Neural cell (in vitro differentiated cells): Measurements from ENCODE around the gene COASY. TPM values are rescaled to one million over a fixed set of nuclear protein-coding genes. Genes with fewer than 3 reads are reported as not detected.

ENCODE experiments used
- H2AFZ ChIP-seq: fragments of 200-600, 300-800 bp; sonication (generic), shearing (Covaris generic); 2 replicates; pipeline ENCODE4 v1.6.0; 2014; ENCODE audit warnings: low read depth, mild to moderate bottlenecking, antibody characterized with exemption, low read length, moderate library complexity
- H3F3A ChIP-seq: fragments of 200-600 bp; shearing (Covaris generic); 2 replicates; pipeline ENCODE4 v1.6.1; 2016; ENCODE audit warnings: mild to moderate bottlenecking, moderate library complexity, mixed read lengths, antibody characterized with exemption, low read length; ENCODE audit not compliant: insufficient read depth, poor library complexity, severe bottlenecking
- H3K27ac ChIP-seq: fragments of 200-600, 300-800 bp; sonication (generic), shearing (Covaris generic); 2 replicates; pipeline ENCODE4 v1.5.1; 2014; ENCODE audit warnings: mild to moderate bottlenecking, low read length, moderate library complexity
- H3K27me3 ChIP-seq: fragments of 300-800, 200-600 bp; sonication (generic), shearing (Covaris generic); 2 replicates; pipeline ENCODE4 v1.6.0; 2014; ENCODE audit warnings: mild to moderate bottlenecking, low read depth, low read length, moderate library complexity; ENCODE audit not compliant: insufficient read depth
- H3K36me3 ChIP-seq: fragments of 300-800, 200-600 bp; sonication (generic), shearing (Covaris generic); 2 replicates; pipeline ENCODE4 v1.5.1; 2014; ENCODE audit warnings: mild to moderate bottlenecking, antibody characterized with exemption, low read length, moderate library complexity; ENCODE audit not compliant: insufficient read depth
- H3K4me2 ChIP-seq: fragments of 300-800, 200-600 bp; sonication (generic), shearing (Covaris generic); 2 replicates; pipeline ENCODE4 v1.6.0; 2014; ENCODE audit warnings: mild to moderate bottlenecking, low read length
- H3K4me3 ChIP-seq: fragments of 300-800, 200-600 bp; sonication (generic), shearing (Covaris generic); 2 replicates; pipeline ENCODE4 v1.5.1; 2014; ENCODE audit warnings: mild to moderate bottlenecking, low read length, moderate library complexity
- H3K79me2 ChIP-seq: fragments of 200-600 bp; shearing (Covaris generic); replicated peaks from 2 replicates; pipeline ENCODE4 v1.6.0; 2014; ENCODE audit warnings: mild to moderate bottlenecking, low read length, moderate library complexity; ENCODE audit not compliant: insufficient read depth
- H3K9ac ChIP-seq: fragments of 300-800, 200-600 bp; sonication (generic), shearing (Covaris generic); 2 replicates; pipeline ENCODE4 v1.6.1; 2016; ENCODE audit warnings: mild to moderate bottlenecking, low read length, mixed read lengths
- H3K9me2 ChIP-seq: fragments of 200-600 bp; shearing (Covaris generic); 2 replicates; pipeline ENCODE4 v1.6.1; 2016; ENCODE audit warnings: mild to moderate bottlenecking, low read length, mixed read lengths; ENCODE audit not compliant: insufficient read depth
- H3K9me3 ChIP-seq: fragments of 200-600, 300-800 bp; sonication (generic), shearing (Covaris generic); 2 replicates; pipeline ENCODE4 v1.6.1; 2016; ENCODE audit warnings: mild to moderate bottlenecking, mixed run types, low read length, moderate library complexity, mixed read lengths
- H4K20me1 ChIP-seq: fragments of 200-600 bp; shearing (Covaris generic); 2 replicates; pipeline ENCODE4 v1.6.1; 2016; ENCODE audit warnings: mild to moderate bottlenecking, mixed run types; ENCODE audit not compliant: insufficient read depth
- EP300 ChIP-seq: fragments of 450-650 bp; conservative IDR thresholded peaks from 2 replicates; pipeline ENCODE4 v1.6.1; 2014; ENCODE audit warnings: antibody characterized with exemption, mild to moderate bottlenecking, moderate library complexity; ENCODE audit not compliant: poor library complexity, severe bottlenecking
- EZH2 ChIP-seq: fragments of 200-600, 300-800 bp; shearing (Covaris generic), sonication (generic); IDR thresholded peaks from 2 replicates; pipeline ENCODE4 v1.6.1; 2014; ENCODE audit warnings: antibody characterized with exemption, low read length, borderline replicate concordance, mild to moderate bottlenecking; ENCODE audit not compliant: insufficient read depth, poor library complexity, severe bottlenecking
- MXI1 ChIP-seq: fragments of 450-650 bp; conservative IDR thresholded peaks from 2 replicates; pipeline ENCODE4 v1.6.1; 2014; ENCODE audit warnings: antibody characterized with exemption, mild to moderate bottlenecking; ENCODE audit not compliant: poor library complexity, severe bottlenecking
- POLR2AphosphoS5 ChIP-seq: IDR thresholded peaks from 2 replicates; pipeline ENCODE4 v1.6.1; 2012
- RAD21 ChIP-seq: fragments of 450-650 bp; conservative IDR thresholded peaks from 2 replicates; pipeline ENCODE4 v1.6.1; 2014; ENCODE audit warnings: antibody characterized with exemption, mild to moderate bottlenecking, moderate library complexity
- SMC3 ChIP-seq: fragments of 450-650 bp; conservative IDR thresholded peaks from 2 replicates; pipeline ENCODE4 v1.6.1; 2014; ENCODE audit warnings: antibody characterized with exemption, mild to moderate bottlenecking, moderate library complexity; ENCODE audit not compliant: poor library complexity
- TAF1 ChIP-seq: IDR thresholded peaks from 2 replicates; pipeline ENCODE4 v1.6.1; 2012; ENCODE audit warnings: low read depth
- polyA plus RNA-seq: library from polyadenylated mRNA; depleted of rRNA; stranded (reverse); fragments of >200 nt; gene quantifications from 2 replicates; pipeline ENCODE4 v1.2.3, GENCODE V29; 2014
- TF ChIP-seq, protein P1 (sequence below): fragments of 450-650 bp; IDR thresholded peaks from 2 replicates; pipeline ENCODE4 v1.5.1; 2014; ENCODE audit warnings: antibody characterized with exemption, mild to moderate bottlenecking, moderate library complexity; ENCODE audit not compliant: poor library complexity, severe bottlenecking
- TF ChIP-seq, protein P2 (sequence below): IDR thresholded peaks from 2 replicates; pipeline ENCODE4 v1.6.1; 2012; ENCODE audit warnings: borderline replicate concordance

COASY gene
- polyA plus RNA-seq, 1 donor from 2014 or later: 8.2 TPM

DNA sequence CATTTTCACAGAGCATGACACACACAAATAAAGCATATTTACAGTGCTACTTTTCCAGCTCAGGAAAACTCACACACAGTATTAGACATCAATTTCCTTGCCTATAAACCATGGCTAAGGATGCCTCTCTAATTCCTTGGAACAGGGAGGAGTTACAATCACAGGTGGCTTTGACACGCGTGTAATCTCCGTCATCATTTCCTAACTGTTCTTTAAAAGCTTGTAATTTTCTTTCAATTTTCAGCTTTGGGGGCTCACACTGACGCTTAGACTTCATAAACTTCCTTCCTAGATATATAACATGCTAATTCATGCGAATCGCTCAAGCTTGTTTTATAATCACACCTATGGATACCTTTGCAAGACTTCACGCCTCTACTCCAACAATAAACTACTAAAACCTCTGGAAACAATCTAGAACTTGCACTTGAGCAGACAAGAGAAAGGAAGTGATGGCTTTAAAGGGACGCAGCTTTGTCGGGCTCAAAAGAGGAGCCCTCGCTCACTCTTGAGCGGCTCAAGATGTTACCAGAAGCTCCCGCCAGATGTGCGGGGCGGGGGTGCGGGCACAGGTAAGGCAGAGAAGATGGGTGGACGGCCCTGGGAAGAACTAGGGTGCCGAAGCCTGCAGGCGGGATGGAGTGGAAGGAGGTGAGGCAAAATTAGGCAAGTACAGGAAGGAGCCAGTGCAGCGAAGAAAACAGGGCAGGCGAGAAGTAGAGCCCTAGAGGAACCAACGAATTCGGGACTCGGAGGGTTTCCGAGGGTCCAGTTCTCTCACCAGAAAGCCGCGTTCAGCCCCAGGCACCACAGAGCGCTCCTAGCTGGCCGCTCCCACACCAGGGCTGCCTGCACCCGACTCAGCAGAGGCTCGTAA is 46.6 kb downstream of the COASY start:
- peak overlapping the region; percentile 90 for H3K27ac ChIP-seq
- peak overlapping the region; percentile 95 for H3K9ac ChIP-seq
- TF ChIP-seq MXI1 (no peak), TAF1 (no peak), RAD21 (peak; percentile 44)
- TF ChIP-seq, protein P1, sequence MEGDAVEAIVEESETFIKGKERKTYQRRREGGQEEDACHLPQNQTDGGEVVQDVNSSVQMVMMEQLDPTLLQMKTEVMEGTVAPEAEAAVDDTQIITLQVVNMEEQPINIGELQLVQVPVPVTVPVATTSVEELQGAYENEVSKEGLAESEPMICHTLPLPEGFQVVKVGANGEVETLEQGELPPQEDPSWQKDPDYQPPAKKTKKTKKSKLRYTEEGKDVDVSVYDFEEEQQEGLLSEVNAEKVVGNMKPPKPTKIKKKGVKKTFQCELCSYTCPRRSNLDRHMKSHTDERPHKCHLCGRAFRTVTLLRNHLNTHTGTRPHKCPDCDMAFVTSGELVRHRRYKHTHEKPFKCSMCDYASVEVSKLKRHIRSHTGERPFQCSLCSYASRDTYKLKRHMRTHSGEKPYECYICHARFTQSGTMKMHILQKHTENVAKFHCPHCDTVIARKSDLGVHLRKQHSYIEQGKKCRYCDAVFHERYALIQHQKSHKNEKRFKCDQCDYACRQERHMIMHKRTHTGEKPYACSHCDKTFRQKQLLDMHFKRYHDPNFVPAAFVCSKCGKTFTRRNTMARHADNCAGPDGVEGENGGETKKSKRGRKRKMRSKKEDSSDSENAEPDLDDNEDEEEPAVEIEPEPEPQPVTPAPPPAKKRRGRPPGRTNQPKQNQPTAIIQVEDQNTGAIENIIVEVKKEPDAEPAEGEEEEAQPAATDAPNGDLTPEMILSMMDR: no peak
- peak overlapping the region; percentile 78 for H3K4me3 ChIP-seq
- no peaks in the 10 kb centered on the region for H3K9me2 ChIP-seq
- no peaks in the 10 kb centered on the region for H3K27me3 ChIP-seq
- peaks cover 44% of the 10 kb centered on the region for H3K79me2 ChIP-seq
- no peaks in the 10 kb centered on the region for H3K9me3 ChIP-seq
- H3K4me2 ChIP-seq: peak overlapping the region; percentile 98
- no peaks in the 10 kb centered on the region for H3K36me3 ChIP-seq
- no peaks in the 10 kb centered on the region for H3F3A ChIP-seq
- no peaks in the 10 kb centered on the region for H4K20me1 ChIP-seq
- H2AFZ ChIP-seq: peak overlapping the region; percentile 58

DNA sequence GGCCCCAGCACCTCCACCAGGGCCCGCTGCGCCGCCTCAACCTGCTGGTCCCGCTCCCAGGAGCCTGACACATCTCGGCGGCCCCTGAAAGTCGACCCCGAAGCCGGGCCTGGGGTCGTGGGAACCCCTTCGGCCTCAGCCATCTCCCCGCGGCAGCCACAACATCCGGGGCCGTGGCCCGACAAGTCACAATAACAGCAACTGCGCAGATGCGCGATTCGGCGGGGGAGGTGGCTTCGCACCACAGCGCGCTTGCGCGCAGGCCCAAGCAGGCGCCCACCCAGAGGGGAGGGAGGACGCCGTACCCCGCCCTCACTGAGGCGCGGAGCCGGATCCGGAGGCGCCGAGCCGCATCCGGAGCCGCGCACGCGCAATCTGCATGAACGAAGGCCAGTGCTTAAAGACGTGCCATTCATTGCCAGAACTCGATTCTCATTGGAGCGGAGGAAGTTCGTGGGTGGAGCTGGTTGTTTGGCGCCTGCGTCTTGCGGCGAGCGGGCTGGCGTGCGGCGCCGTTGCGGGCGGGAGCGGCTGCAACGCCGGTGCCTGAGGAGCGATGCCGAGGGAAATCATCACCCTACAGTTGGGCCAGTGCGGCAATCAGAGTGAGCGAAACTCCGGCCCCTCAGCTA is 47.4 kb downstream of the COASY start, which contains the start of the genes RETREG3 and TUBG1:
Gene RETREG3 (minus strand): TSS at position 193 of the 632 bp plus-strand sequence. CDS start 50 bp downstream, at position 143.
Gene TUBG1 (plus strand): TSS at position 502 of the 632 bp plus-strand sequence. CDS start 55 bp downstream, at position 557.
- H3K9me2 ChIP-seq: no peaks in the 10 kb centered on the region
- H3K36me3 ChIP-seq: no peaks in the 10 kb centered on the region
- peak within 1 kb of the TSS; percentile 98 for H3K4me2 ChIP-seq
- H2AFZ ChIP-seq: peak within 1 kb of the TSS; percentile 58
- H3K9ac ChIP-seq: peak within 1 kb of the TSS; percentile 95
- peak within 1 kb of the TSS; percentile 78 for H3K4me3 ChIP-seq
- no peaks in the 10 kb centered on the region for H3K27me3 ChIP-seq
- no peaks in the 10 kb centered on the region for H3K9me3 ChIP-seq
- H3F3A ChIP-seq: no peaks in the 10 kb centered on the region
- TF ChIP-seq MXI1 (peak; percentile 90), EZH2 (no peak), SMC3 (peak; percentile 52), EP300 (no peak), POLR2AphosphoS5 (peak; percentile 89), TAF1 (peak; percentile 85), RAD21 (peak; percentile 24)
- TF ChIP-seq, protein P1: peak; percentile 44
- TF ChIP-seq, protein P2, sequence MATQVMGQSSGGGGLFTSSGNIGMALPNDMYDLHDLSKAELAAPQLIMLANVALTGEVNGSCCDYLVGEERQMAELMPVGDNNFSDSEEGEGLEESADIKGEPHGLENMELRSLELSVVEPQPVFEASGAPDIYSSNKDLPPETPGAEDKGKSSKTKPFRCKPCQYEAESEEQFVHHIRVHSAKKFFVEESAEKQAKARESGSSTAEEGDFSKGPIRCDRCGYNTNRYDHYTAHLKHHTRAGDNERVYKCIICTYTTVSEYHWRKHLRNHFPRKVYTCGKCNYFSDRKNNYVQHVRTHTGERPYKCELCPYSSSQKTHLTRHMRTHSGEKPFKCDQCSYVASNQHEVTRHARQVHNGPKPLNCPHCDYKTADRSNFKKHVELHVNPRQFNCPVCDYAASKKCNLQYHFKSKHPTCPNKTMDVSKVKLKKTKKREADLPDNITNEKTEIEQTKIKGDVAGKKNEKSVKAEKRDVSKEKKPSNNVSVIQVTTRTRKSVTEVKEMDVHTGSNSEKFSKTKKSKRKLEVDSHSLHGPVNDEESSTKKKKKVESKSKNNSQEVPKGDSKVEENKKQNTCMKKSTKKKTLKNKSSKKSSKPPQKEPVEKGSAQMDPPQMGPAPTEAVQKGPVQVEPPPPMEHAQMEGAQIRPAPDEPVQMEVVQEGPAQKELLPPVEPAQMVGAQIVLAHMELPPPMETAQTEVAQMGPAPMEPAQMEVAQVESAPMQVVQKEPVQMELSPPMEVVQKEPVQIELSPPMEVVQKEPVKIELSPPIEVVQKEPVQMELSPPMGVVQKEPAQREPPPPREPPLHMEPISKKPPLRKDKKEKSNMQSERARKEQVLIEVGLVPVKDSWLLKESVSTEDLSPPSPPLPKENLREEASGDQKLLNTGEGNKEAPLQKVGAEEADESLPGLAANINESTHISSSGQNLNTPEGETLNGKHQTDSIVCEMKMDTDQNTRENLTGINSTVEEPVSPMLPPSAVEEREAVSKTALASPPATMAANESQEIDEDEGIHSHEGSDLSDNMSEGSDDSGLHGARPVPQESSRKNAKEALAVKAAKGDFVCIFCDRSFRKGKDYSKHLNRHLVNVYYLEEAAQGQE: peak; percentile 93
- peaks cover 44% of the 10 kb centered on the region for H3K79me2 ChIP-seq
- peak within 1 kb of the TSS; percentile 90 for H3K27ac ChIP-seq
- no peaks in the 10 kb centered on the region for H4K20me1 ChIP-seq
